GM19035 (cell line): ENCODE results near the gene SARNP.
"Not testable (repeated sequence)": the region's sequence is repeated elsewhere in the genome, so short reads cannot be mapped to it uniquely, and the experiment has no call there.

Source experiments
- ATAC-seq: cut with Tn5 transposase; IDR thresholded peaks from one replicate; pipeline ENCODE4 v1.9.1; 2021; ENCODE audit not compliant: unreplicated experiment

The SARNP gene

GRCh38 chr12:55817345-55818139 is at the start of gene SARNP, which contains the start of gene ORMDL2:
SARNP (minus strand) TSS chr12:55817724; CDS start chr12:55817701, 23 bp downstream.
ORMDL2 (plus strand) TSS chr12:55818041; CDS start chr12:55819000, 959 bp downstream.
- ATAC-seq = peak; percentile 97

GRCh38 chr12:55866454-55867004 is 49.0 kb upstream of the SARNP start:
- not testable (repeated sequence) for ATAC-seq

GRCh38 chr12:55865327-55865726 is 47.8 kb upstream of the SARNP start:
- ATAC-seq = no peak

GRCh38 chr12:55862931-55863330 is 45.4 kb upstream of the SARNP start:
- ATAC-seq = not testable (repeated sequence)

- no peak for ATAC-seq
Measured at GRCh38 chr12:55862286-55862685, 44.8 kb upstream of the SARNP start.

GRCh38 chr12:55861871-55862270 is 44.3 kb upstream of the SARNP start:
- no peak for ATAC-seq

GRCh38 chr12:55861396-55861795 is 43.9 kb upstream of the SARNP start:
- ATAC-seq = no peak

- no peak for ATAC-seq
Measured at GRCh38 chr12:55852740-55853139, 35.2 kb upstream of the SARNP start.

- ATAC-seq = no peak
Measured at GRCh38 chr12:55850893-55851292, 33.4 kb upstream of the SARNP start.

GRCh38 chr12:55850401-55850800 is 32.9 kb upstream of the SARNP start:
- no peak for ATAC-seq

GRCh38 chr12:55849616-55850343 is 32.3 kb upstream of the SARNP start:
- no peak for ATAC-seq

- no peak for ATAC-seq
Measured at GRCh38 chr12:55847603-55848291, 30.2 kb upstream of the SARNP start.

GRCh38 chr12:55847033-55847432 is 29.5 kb upstream of the SARNP start:
- ATAC-seq = no peak

- ATAC-seq = no peak
Measured at GRCh38 chr12:55845785-55846496, 28.4 kb upstream of the SARNP start.

GRCh38 chr12:55845361-55845760 is 27.8 kb upstream of the SARNP start:
- ATAC-seq = no peak

- no peak for ATAC-seq
Measured at GRCh38 chr12:55844961-55845360, 27.4 kb upstream of the SARNP start.

- ATAC-seq = no peak
Measured at GRCh38 chr12:55843431-55843830, 25.9 kb upstream of the SARNP start.

GRCh38 chr12:55842681-55843429 is 25.3 kb upstream of the SARNP start, which contains the start of gene MMP19:
MMP19 (minus strand) TSS chr12:55842936; CDS start chr12:55842830, 106 bp downstream.
- no peak for ATAC-seq

GRCh38 chr12:55840581-55841351 is 23.2 kb upstream of the SARNP start:
- ATAC-seq = no peak
